Measurements from ENCODE around the gene EXOC3L1.

EXOC3L1 gene

DNA sequence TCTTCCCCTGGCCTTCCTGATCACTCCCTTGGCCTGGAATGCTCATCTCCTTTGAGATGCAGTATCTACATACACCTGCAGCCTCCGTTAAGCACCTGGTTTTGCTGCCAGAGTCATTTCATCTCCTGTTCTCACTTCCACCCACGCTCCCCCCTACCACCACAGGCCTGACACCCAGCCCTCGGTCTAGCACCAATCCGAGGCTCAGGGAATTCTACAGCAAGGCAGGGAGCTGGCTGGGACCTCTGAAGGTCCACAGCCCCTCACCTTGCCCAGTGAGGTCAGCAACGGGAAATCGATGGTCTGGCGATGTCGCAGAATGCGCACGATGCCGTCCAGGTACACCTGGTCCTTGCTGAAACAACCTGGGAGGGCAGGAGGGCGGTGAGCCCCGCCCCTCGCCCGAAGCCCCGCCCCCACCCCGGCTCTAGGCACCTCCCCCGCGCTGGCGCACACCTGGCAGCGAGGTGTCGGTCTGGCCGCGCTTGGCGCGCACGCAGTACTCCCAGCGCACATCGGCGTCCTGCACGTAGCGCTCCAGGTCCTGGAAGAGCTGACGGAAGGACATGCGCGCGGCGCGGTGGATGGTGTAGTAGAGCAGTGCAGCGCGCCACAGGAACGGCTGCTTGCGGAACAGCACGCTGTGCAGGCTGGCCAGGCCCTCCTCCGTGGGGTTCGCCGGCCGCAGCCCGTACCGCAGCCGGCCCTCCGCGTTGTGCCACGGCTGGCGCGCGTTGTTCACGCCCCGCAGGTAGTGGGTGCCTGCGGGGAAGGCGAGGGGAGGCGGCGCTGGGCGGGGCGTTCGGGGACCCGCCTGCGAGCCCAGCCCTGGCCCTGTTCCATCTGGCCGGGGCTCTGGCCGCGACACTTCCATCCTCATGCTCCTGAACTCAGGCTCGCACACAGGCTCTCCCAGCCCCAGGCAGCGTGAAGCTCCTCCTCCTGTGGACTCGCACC lies 11.9 kb downstream of the EXOC3L1 start:
- peak; percentile 51 for DNase-seq

DNA sequence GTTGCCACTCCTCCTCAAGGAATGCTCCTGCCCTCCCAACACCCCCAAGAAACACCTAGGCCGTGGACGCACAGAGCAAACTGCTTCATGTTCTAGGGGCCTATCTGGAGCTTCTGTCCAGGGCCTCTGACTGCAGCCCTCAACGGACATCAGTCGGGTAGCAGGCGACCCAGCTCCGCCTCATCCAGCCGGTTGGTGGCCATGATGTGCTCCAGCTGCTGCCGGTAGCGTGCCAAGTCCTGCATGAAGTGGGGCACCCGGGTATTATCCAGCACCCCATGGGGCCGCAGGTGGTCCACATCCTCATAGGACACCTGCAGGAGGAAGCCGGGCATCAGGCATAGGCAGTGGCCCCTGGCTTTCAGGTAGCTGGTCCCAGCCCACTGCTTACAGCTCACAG lies 13.3 kb downstream of the EXOC3L1 start:
- DNase-seq = no peak

DNA sequence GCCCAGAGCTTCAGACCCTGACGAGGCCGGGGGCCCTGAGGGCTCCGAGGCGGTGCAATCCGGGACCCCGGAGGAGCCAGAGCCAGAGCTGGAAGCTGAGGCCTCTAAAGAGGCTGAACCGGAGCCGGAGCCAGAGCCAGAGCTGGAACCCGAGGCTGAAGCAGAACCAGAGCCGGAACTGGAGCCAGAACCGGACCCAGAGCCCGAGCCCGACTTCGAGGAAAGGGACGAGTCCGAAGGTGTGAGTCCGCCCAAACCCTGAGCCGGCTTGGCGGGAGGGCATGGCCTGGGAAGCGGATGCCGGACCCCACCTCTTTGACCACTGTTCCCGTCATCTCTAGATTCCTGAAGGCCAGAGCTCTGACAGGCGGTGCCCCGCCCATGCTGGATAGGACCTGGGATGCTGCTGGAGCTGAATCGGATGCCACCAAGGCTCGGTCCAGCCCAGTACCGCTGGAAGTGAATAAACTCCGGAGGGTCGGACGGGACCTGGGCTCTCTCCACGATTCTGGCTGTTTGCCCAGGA lies 15.2 kb downstream of the EXOC3L1 start:
- no peak for DNase-seq

DNA sequence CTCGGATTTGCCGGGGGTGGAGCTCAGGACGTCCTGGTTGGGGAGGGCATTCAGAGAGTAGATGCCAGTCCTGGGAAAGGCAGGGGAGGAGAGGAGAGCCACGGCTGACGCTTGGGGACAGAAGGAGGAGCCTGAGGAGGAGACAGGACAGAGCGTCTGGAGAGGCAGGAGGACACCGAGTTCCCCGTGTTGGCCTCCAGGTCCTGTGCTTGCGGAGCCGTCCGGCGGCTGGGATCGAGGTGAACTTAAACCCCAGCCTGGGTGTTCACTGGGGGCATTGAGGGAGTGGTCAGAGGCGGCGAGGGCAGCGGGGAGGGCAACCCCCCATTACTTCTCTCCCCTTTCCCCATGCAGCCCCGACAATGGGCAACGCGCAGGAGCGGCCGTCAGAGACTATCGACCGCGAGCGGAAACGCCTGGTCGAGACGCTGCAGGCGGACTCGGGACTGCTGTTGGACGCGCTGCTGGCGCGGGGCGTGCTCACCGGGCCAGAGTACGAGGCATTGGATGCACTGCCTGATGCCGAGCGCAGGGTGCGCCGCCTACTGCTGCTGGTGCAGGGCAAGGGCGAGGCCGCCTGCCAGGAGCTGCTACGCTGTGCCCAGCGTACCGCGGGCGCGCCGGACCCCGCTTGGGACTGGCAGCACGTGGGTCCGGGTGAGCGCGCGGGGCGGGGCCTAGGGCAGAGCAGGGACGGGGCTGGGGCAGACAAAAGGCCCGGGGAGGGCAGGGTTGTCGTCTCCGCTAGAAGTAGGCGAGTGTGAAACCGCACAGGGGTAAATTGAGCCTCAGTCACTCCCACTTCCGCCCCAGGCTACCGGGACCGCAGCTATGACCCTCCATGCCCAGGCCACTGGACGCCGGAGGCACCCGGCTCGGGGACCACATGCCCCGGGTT lies 15.9 kb downstream of the EXOC3L1 start:
- peak; percentile 75 for DNase-seq

DNA sequence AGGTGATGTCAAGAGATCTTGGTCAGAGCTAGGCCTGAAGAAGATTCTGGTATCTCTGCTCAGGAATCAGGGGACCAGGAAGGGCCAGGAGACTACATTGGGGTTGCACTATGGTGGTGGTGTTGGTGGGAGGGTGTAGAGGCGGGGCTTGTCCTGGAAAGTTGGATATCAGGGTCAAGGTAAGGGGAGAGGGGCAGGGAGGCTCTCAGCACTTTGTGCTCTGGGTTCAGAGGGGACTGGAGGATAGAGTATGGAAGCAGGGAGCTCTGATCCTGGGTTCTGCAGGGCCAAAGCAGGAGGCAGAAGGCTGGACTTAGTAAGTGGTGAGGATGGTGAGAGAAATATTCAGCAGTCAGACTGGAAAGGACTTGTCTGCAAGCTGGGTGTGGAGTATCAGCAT lies 16.6 kb downstream of the EXOC3L1 start:
- DNase-seq = no peak

DNA sequence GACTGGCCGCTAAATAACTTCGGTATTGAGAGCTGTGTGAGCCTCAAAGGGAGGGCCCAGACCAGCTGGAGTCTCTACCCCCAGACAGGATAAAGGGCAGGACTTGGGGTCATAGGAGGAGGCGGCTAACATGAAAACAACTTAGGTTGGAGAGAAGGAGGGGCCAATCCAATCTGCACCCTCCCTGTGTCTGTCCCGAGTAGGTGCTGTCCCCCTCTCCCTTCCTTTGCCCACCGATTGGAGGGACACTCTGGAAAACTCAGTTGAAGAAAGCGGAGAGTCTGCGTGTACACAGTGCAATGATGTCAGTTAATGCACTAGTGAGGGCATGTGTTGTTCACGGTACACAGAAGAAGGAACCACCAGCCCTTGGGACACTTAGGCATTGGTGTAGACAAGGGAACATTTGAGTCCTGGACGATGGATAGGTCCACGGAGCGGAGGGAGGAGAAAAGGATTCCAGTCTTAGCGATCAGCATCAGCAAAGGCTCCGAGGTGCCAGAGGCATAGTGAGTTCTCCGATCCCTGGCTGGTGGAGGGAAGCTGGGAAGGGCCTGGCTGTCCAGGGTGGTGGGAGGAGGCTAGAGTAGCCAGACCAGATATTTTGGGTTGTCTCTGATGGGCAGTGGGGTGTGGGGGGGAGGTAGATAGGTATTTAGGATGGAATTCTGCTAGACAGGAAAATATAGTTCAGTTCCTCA lies 18.8 kb downstream of the EXOC3L1 start:
- DNase-seq = no peak

DNA sequence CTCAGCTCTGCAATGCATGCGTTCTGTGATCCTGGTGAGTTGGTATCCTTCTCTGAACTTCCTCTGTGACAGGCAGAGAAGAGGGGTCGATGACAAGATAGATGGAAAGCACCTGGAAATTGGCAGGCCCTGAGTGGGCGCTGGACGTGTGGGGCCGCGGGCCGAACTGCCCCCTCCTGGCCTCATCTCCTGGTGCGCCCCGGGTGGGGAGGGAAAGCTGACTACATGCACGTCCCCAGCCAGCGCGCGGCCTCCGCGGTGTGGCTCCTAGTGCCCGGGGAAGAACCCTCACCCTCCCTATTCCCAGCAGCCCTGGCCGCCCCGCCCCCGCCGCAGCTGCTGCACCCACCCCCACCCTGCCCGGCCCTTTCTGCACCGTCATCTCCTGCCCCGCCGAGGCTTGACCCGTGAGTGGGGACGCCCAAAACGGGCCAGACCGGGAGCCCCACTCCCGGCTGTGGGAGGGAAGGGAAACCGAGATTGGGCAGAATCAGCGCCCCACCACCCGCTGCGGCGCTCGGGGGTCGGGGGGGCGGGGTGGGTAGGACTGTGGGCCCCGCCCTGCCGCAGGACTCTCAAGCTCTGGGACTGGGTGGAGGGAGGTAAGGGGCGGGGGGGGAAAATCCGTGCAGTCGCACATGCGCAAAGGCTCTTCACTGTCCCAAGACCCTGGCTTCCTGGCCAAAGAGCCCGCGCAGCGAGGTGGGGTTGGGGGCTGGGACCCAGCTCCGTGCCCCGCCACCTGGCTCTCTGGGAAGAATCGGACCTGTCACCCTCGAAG lies 19.6 kb downstream of the EXOC3L1 start, which contains the start of gene NOL3:
Gene NOL3, plus strand, starts transcription at position 371 of the 781 bp plus-strand sequence.
- DNase-seq = peak; percentile 63

DNA sequence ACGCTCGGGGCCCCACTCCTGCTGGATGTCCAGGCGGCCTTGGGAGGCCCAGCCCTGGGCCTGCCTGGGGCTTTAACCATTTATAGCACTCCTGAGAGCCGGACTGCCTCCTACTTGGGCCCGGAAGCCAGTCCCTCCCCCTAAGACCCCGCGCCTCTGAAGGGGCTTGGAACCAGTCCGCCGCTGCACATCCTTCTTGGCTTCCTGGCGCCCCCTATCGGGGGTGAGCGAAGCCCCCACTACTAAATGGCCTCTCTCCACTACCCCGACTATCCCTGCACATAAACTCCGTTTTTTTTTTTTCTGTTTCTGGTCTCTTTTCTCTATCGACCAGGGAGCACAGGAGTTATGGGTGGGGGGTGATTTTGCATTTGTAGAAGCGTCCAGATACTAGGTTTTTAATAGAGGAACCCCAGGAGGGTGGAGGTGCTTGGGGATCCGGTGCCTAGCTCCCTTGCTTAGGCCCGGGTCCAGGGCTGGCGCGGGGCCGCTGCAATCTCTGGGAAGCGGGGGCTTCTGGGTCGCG lies 20.2 kb downstream of the EXOC3L1 start:
- DNase-seq = no peak

DNA sequence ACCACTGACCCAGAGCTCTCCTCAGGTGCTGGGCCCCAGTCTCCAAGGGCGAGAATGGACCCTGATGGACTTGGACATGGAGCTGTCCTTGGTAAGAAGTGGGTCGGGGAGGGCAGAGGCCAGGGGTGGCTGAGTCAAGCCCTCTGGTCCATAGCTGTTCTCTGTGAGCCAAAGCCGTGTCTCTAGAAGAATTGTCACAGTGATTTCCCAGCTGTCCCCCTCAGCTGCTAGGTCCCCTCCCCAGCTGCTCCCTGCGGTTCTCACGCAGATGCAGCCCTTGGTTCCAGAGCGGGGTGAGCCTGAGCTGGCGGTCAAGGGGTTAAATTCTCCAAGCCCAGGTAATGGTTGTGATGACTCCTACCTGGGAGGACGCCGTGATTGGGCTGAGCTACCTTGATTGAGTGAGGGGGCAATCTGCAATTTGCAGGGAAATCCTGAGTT lies 20.9 kb downstream of the EXOC3L1 start:
- DNase-seq = no peak

DNA sequence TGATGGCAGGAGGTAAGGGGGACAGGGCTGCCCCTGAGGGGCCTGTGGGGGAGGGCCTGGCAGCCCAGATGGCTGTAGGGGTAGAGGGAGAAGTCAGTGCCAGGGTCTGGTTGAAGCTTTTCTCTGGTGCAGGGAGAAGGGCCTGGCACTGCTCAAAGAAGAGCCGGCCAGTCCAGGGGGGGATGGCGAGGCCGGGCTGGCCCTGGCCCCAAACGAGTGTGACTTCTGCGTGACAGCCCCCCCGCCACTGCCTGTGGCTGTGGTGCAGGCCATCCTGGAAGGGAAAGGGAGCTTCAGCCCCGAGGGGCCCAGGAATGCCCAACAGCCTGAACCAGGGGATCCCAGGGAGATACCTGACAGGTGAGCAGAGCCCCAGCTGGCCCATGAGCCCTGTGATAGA lies 22.3 kb downstream of the EXOC3L1 start:
- no peak for DNase-seq

DNA sequence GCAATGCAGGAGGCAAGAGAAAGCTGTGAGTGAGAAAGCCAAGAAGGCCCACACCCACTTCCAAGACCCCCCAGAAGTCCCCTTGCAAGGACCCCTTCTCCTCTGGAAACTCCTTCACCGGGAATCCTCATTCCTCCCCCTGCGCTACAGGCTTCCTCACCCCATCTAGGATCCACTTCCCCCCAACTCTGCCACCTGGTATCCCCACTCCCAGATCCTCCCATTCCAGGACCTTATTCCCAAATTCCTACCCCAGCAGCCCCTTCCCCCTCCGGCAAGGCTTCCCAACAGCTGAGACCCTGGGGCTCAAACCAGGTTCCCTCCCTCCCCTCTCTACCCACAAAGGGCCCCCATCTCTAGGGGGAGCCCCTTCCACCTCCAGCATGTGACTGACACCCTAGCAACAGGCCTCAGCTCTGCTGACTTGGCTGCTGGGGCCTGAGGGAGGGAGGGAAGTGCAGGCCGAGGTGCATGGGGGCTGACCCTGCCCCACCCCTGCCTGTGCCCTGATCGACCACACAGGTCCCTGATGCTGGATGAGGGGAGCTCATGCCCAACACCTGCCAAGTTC lies 23.3 kb downstream of the EXOC3L1 start:
- no peak for DNase-seq

DNA sequence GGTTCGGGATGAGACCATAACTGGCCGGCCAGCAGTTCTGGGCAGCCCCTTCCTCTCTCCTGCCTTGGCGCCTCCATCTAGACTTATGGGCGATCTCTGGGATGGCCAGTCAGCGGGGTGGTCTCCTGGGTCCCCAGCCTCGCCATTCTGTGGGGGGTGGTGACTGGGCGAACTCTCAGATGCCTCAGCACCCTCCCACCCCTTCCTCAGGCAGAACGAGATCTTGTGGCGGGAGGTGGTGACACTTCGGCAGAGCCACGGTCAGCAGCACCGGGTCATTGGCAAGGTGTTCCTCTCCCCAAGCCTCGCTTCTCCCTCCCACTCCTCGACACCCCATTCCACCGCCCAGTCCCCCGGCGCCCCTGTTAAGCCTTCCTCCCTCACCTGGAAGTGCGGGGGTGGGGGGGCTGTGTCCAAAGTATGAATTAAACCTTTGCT lies 23.8 kb downstream of the EXOC3L1 start:
- DNase-seq = no peak

DNA sequence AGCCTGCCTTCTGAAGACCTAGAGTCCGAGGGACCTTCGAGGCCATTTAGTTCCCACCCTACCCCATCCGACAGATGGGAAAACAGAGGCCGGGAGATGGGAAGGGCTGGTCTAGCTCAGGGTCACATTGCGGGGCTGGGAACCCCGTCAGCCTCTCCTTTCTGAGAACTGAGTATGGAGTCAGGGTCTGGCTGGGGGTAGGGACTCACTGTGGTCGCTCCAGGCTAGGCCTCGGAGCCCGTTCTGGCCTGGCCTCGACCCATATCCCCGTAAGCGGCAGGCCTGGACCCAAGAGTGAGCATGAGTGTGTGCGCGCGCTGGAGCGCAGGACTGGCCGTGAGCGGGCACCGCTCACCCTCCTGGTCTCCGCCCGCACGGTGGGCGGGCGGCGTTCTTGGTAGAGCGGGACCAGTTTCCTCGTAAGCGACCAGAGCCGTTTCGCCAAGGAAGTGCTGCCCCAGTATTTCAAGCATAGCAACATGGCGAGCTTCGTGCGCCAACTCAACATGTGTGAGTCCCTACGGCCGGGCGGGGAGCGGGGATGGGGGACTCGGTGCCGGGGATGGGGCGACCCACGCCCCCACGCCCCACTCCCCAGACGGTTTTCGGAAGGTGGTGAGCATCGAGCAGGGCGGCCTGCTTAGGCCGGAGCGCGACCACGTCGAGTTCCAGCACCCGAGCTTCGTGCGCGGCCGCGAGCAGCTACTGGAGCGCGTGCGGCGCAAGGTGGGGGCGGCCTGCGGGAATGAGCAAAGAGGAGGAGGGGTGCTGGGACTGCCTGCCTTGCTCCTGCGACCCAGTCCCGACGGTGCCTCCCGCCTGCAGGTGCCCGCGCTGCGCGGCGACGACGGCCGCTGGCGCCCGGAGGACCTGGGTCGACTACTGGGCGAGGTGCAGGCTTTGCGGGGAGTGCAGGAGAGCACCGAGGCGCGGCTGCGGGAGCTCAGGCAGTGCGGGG lies 24.5 kb downstream of the EXOC3L1 start:
- DNase-seq = no peak

DNA sequence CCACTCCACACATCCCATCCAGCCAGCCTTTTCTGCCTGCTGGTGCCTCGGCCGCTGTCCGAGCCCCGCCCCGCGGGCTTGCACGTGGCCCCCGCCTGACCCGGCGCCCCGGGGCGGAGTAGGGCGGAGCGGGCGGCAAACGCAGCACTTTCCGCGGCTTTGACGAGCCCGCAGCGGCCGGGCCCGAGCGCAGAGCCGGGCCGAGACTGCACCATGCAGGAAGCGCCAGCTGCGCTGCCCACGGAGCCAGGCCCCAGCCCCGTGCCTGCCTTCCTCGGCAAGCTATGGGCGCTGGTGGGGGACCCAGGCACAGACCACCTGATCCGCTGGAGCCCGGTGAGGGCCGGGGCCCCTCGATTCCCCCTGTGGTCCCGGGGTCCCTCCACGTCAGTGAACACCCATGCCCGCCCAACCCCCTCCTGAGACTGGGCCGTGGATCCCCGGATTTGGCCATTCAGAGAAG lies 25.3 kb downstream of the EXOC3L1 start, which contains the start of gene HSF4:
Gene HSF4, plus strand, starts transcription at position 147 of the 463 bp plus-strand sequence. Its CDS starts 67 bp downstream, at position 214.
- DNase-seq = no peak

DNA sequence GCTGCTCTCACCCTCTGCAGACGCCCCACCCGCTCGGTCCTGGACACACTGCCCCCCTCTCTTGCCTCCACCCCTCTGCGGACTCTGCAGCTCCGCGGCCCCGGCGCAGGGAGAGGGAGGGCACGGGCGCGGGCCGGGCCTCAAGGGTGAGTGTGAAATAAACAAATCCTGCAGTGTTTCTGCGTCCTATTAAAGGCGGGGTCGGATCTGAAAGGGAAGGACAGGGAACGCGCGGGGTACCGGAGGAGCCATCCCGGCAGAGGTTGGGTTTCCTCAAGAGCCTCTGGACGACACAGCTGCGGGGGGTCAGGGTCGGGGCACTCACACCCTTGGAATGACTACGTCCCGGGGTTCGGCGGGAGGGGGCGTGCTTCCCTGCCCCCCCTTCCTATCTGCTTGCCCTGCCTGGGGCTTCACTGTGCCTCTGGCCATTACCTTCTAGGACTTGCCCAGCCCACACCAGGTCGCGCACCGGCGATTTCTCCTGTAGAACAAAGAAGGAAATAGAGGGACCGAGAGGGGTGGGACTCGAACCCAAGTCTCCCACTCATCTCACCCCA lies 25.9 kb downstream of the EXOC3L1 start:
- no peak for DNase-seq

DNA sequence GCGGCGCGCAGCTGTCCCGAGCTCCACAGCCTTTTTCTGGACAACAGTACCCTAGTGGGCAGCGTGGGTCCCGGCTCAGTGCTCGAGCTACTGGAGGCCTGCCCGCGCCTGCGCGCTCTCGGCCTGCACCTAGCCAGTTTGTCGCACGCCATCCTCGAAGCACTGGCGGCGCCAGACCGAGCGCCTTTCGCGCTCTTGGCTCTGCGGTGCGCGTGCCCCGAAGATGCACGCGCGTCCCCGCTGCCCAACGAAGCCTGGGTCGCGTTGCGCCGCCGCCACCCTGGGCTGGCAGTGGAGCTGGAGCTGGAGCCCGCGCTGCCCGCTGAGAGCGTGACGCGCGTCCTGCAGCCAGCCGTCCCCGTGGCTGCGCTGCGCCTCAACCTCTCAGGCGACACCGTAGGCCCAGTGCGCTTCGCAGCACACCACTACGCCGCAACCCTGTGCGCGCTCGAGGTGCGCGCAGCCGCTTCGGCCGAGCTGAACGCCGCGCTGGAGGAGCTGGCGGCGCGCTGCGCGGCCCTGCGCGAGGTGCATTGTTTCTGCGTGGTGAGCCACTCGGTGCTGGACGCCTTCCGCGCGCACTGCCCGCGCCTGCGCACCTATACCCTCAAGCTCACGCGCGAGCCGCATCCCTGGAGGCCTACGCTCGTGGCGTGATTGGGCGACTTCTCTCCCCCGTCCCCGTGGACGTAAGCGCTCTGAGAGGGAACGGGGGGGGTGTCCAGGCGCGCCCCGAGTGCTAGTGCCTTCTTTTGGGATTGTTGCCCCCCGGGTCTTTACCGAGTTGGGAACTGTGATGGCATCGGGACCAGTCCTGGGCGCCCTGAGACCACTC lies 26.6 kb downstream of the EXOC3L1 start:
- peak; percentile 70 for DNase-seq

DNA sequence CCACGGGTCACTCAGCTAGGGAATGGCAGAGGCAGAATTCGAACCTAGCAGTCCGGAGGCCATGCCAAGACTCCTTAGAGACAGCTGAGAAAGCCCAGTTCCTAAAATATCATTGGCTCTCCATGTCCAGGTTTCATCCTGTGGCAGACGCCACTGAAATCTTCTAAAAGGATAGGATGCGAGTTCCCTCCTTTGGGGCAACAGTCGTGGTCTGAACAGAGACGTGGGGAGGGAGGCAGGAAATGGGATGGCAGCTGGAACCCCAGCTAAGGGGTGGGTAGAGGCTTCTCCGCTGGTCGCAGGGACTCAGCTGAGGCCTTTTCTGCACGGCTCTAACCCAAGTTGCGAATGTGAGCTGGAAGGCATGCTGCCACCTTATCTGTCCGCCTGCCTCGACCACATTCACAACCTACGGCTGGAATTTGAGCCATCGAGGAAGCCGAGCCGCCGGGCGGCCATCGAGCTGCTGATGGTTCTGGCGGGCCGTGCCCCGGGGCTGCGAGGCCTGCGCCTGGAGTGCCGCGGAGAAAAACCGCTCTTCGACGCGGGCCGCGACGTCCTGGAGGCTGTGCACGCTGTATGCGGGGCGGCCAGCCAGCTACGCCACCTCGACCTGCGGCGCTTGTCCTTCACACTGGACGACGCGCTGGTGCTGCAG lies 27.3 kb downstream of the EXOC3L1 start:
- DNase-seq = no peak

DNA sequence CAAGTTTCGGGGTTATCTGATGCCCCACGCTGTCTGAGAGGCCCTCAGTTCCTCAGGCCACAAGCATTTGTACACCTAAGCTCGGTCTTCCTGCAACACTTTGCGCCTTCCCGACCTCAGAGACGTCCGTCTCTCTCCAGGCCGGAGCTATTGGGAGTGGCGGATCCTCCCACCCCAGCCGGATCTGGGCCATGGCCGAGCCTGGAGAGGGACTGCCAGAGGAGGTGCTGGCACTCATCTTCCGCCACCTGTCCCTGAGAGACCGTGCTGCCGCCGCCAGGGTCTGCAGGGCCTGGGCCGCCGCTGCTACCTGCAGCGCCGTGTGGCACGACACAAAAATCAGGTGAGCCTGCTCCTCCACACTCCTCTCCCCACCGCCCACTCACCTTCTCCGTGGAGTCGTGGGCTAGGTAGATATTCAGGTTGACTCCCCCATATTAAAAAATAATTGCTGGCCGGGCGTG lies 28.3 kb downstream of the EXOC3L1 start:
- no peak for DNase-seq

Data from activated CD4-positive, alpha-beta T cell treated with anti-CD3 and anti-CD28 coated beads, Interleukin-2, amount 50 U/mL, for 16 hours (primary cell).